NCI-H187 treated with DMSO at 0.1 percent for 48 hours (cell line): ENCODE measurements around the gene GGTA1.
"Not testable (repeated sequence)": the region's sequence is repeated elsewhere in the genome, so short reads cannot be mapped to it uniquely, and the experiment has no call there.

Experiments used
- DNase-seq: peaks from one replicate; lab custom pipeline; 2025; lab: John Stamatoyannopoulos, UW

Gene GGTA1

DNA sequence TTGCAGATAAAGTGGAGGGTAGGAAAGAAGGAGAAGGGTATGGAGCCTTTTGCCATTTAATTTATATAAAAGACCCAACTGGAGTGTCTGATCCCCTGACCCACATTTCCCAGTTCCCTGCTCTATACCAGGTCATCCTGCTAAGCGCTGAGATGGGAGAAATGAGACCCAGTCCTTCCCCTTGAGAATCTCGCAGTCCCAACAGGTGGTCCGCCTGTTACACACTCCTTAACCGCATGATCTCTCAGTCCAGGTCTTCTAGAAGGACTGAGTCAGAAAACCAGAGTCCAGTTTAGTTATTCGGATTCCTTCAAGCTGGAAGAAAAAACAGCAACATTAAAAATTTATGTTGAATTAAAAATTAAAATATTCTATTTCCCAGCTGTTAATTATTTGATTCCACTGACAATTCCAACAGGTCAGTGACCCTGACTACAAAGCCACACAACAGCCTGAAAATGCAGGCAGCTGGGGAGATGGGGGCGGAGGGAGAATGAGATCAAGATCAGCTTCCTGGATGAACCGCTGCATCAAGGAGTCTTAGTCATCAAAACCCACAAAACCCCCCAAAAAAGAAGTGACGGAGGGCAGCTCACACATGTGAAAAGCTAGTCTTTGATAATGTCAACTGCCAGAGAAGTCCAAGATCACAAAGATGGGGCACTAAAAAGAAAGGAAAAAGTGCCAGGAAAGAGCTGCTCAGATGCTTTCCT is 44.0 kb downstream of the GGTA1 start:
- DNase-seq = no peak

DNA sequence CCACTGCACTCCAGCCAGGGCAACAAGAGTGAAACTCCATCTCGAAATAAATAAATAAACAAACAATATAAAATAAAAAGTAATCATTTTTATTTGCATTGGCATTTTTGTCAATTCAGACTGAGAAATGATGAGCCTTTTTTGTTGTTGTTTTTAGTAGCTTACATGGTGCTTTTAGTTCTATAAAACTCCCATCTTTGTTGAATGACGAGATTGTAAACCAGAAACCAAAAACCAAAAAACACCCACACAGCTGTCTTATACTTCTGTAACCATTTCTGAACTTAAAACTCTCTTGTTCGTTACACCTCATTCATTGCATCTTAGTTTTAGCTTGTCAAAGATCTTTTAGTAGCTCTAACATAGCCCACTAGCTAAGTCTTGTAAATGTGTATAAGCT is 44.7 kb downstream of the GGTA1 start:
- DNase-seq = no peak

DNA sequence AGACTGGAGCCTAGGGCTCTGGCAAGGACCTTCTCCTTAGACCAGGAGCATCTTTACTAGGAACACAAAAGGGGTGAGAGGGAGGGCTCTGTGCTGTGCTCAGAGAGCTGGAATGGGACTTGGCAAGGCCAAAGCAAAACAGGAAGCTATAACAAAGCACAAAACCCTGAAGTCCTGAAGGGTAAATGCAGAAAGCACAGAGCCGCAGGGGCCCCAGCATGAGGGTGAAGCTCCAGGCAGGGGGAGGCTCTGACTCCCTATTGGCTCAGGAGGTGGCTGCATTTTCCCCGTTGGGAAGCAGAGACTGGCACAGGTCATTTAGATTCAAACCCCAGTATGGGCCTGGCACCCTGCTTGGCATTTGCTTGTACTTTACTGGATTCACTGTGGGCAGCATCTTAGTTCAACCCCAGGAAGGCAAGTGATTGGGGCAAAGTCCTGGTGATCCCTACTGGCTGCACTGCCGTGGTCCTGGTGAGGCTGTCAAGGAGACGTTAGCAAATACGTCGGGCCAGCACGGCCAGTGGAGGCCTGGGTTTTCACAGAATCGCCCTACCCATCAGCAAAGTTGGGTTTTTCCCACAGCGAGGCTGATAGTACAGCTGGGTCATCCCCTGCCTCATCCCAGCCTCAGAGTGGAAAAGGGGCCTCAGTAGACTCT is 46.3 kb downstream of the GGTA1 start:
- DNase-seq = no peak

DNA sequence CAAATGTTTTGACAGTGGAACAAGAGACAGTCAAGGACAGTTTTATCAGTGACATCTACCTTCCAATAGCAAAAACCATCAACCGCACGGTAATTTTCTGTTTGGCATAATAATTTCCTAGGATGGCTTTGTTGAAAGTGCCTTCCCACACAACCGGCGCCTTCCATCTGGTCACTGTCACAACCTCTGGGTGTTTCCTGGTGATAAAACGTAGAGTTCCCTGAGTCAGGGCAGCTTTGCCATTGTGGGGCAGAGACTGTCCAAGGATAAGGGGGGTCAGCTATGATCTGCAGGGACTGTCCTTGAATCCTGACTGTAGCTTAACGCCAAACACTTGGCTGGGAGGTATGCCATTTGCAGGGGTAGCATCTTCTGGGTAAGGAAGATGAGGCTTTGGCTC is 47.6 kb downstream of the GGTA1 start:
- no peak for DNase-seq

DNA sequence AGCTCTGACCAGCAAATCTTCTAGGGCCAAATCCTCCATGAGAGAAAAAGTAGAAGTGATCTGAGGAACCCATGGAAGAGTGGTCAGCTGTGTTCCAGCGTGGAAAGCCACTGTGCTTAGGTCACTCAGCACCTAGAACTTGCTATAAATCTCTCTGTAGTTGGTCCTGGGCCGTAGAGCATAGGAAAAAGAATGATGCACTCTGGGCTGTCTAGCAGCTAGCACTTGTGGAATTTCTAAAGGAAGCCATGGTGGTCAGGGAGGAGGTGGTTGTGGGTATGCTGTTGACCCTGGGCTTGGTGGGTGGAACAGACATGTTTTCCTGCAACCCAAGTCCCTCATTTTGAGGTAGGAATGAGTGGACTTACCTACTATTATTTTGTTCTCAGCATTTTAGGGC is 48.1 kb downstream of the GGTA1 start:
- DNase-seq = no peak

DNA sequence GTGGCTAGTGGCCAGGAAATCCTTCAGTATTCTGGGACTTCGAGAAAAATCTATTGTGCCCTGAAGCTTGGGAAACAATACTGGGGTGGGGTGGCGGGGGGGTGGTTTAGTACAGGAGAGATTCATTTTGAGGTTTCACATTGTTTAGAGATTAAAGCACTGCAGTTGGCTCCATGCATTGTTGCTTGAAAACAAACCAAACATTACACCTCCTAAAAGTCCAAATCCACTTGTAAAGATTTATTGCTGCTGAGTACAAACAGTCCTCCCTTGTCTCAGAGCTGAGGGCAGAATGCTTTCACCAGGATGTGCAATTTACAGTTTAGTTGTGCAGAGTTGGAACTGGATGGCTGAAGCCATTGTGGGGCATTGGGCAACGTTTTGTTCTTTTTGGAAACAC is 49.4 kb downstream of the GGTA1 start:
- no peak for DNase-seq

DNA sequence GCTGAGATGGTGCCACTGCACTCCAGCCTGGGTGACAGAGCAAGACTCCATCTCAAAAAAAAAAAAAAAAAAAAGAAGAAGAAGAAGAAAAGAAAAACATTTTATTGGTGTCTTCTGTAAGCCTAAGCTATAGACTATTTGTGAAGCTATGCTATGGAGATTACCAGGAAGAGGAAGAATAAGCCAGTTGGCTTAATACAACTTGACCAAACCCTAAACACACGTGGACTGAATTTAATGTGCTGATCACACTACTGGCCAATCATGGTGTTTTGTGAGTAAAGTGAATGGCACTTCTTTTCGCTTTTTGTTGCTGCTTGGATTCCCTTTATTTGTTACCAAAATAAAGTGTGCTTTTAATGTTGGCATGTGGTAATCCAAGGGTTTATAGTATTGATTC is 49.9 kb downstream of the GGTA1 start:
- no peak for DNase-seq

DNA sequence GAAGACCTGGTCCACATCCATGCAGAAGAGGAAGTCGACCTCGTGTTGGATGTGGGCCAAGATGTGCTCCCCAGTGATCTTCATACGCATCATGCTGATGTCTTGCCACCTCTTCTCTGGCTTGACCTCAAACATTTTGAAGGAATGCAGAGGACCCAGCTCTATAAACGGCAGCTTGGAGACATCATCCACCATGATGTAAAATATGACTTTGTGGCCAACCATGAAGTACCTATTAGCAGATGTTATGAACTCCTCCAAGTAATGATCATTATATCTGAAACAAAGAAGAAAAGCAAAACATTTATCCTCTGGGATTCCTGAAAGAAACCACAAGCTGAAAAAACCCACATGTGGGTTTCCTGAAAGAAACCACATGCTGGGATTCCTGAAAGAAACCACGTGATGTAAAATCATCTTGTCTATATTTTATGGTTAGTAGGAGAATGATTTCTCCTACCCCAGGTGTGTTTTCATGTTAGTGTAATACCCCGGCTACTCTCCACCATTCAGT is 52.3 kb downstream of the GGTA1 start:
- DNase-seq = no peak

DNA sequence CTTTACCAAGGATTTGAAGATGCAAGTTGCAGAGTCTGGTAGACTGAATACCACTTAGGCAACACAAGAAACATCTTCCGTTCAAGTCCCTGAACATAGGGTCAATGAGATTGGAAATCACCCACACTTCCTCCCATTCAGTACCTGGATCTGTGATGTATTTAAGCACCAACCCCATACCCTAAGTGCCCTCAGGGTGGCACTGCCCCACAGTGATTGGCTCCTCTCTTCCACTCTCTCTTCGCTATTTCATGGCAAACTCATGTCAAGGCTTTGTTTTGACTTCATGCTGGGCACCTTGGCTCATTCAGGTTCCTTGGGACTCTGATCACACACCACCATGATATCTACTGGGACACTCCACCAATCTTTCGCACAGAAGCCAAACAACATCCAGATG is 53.7 kb downstream of the GGTA1 start:
- no peak for DNase-seq

DNA sequence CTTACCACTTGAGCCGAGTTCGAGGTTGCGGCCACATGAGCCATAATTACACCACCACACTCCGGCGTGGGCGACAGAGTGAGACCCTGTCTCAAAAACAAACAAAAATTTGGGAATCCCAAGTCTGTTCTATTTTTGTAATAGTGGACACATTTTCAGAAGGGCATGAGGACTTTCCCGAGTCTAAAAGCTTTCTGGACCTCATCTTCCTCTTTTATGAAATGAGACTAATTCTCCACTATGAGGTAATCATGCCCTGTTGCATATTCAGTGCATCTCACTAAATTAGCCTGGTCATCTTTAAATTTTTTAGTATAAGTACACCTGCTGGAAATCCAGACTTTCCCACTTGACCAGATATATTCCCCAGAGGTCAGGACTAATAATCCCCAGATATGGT is 55.7 kb downstream of the GGTA1 start:
- DNase-seq = no peak

DNA sequence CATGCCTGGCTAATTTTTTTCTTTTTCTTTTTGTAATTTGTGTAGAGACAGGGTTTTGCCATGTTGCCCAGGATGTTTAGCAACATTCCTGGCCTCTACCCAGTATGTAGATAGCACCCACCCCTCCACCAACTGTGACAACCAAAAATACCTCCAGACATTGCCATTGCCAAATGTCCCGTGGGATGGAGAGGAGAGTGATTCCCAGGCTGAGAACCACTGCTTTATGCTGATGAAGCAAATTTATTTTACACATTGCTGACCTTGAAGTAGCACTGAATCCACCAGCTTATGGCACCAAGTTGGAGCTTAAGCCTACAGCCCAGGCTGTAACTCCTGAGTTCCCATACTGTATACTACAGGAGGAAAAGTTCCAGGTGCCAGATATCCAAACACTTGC is 58.5 kb downstream of the GGTA1 start:
- DNase-seq = no peak

DNA sequence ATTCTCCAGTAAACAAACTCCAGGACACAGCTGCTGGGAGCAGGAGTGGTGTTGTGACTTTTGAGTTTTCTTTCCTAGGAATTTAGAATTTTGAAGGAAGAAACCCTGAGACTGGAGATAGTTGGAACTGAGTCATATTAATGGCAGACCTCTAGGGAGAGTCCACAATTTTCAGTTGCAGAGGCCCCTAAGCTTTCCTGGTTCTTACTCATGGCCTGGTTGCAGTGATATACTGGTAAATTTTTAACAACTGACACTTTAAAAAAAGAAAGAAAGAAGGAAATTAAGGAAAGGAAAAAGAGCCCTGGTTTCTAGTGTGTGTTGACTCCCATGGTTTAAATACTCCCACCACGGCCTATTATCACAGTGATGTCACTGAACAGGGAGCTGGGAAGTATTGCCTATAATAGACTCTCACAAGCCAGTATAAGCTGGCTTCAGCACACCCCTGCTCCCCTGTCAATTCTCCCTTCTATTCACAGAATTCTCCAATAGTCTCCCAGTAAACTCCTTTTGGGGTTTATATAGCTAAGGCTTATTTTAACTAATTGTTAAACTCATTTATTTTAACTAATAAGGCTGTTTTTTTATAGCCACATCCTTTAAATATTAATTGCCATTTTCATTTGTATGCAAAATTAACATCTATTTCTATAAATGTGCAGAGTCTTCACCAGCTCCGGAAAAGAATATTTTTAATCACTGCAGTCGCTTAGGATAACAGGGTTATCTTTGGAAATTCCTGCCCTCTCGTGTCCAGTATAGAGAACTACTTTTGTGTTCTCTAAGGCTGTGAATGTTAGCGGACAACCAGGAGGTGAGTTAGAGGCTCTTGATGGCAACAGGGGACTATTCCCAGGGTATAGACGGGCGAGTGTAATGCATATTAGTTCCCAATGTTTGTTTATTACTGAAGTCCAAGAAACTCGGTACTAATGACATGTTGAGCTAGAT is 59.7 kb downstream of the GGTA1 start:
- DNase-seq = no peak

DNA sequence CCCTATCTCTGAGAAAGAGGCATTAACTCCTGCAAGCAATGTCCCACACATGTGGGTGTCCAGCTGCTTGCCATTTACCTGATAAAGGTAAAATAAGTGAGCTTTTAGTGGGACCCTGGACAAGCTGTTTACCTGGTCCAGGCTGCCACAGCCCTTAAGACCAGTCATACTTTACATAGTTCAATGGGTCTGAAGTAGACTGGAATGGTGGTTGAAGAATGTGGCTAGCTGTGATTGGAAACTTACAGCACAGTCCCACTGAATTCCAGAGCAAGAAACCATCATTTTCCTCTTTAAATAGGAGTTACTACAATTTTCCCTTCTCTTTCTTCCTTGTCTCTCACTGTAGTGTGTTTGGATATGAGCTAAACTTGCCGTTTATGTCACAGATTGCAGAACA is 60.6 kb downstream of the GGTA1 start:
- DNase-seq = no peak

DNA sequence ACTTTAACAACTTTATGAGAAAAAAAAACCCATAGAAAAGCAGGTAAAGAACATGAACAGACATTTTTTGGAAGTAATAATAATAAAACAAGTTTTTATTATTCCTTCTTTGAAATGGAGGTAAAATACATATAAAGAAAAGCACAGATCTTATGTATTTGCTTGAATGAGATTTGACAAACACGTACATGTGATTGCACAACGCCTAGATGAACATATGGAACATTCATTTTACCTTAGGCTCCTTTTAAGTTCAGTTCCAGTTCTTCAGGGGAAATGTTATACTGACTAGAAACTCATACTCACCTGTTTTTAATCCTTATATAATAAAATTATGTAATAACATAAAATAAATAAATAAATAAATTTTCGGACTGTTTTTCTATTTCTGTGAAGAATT is 61.8 kb downstream of the GGTA1 start:
- DNase-seq = no peak

DNA sequence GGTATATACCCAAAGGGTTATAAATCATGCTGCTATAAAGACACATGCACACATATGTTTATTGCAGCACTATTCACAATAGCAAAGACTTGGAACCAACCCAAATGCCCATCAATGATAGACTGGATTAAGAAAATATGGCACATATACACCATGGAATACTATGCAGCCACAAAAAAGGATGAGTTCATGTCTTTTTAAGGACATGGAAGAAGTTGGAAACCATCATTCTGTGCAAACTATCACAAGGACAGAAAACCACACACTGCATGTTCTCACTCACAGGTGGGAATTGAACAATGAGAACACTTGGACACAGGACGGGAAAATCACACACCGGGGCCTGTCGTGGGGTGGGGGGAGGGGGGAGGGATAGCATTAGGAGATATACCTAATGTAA is 62.6 kb downstream of the GGTA1 start:
- DNase-seq = not testable (repeated sequence)

DNA sequence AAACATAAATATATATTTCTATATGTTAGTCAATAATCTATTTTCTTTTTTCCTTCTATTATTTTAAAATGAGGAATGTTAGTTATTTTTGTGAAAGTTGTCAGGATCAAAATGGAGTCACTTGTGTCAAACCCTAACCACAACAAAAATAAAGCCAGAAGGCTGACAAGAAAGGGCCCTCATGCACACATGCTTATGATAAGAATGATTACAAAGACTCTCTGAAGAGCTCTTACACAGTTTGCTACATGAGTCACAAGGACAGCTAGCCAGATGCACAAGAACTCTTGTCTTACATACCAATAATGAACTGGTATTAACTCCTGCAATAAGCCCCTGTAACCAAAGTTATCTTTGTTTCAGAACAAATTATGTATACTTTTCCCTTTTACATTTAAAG is 64.7 kb downstream of the GGTA1 start:
- no peak for DNase-seq

DNA sequence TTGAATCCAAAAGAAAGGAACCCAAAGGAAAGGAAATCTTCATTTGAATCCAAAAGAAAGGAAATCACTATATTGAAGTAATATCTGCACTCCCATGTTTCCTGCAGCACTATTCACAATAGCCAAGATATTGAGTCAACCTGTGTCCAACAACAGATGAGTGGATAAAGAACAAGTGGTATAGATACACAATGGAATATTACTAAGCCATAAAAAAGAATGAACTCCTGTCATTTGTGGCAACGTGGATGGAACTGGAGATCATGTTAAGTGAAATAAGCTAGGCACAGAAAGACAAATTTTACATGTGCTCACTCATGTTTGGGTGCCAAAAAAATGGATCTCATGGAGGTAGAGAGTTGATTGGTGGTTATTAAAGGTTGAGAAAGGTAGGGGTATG is 71.7 kb downstream of the GGTA1 start:
- DNase-seq = no peak

DNA sequence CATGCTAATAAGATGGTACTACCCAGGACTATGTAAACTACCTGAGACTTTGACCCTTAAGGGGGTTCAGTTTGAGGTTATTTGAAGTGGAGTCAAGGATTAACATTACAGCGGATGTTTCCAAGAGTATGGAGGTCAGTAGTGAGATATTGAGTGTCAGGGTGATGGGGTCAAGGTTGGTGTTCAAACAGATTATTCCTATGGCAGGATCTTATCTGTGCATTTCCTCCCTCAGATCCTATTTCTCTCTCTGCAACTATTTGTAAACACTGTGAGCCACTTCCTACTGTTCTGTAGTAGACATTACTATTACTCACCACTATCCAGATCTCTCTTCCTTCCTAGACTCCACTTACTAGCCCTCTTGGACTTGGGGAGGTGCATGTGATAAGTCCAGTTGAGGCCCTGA is 75.6 kb downstream of the GGTA1 start:
- no peak for DNase-seq

DNA sequence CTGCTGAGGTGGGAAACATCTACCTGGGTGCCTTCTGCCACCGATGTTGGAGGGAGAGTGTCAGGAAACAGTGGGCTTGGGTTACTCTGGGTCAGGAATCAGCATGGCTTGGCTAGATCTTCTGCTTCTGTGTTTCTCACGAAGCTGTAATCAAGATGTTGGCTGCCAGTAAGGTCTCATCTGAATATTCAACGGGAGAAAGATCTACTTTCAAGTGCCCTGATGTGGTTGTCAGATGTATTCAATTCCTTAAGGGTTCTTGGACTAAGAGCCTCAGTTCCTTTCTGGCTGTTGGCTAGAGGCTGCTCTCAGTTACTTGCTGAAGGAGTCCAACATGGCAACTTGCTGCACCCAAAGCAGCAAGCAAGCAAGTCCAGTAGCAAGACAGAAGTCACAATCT is 87.7 kb downstream of the GGTA1 start:
- DNase-seq = no peak

DNA sequence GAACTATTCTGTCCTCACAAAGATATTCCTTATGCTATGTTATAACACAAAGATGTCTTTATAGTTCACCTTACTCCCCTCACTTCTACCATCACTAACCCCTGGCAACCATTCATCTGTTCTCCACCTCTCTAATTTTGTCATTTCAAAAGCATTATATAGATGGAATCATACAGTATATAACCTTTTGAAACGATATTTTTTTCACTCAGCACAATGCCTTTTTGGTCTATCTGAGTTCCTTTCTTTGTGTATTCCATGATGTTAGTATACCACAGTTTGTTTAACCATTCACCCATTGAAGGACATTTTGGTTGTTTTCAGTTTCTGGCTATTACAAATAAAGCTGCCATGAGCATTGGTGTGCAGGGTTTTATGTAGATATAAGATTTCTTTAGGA is 93.7 kb downstream of the GGTA1 start:
- DNase-seq = no peak
